Activated naive CD4-positive, alpha-beta T cell treated with anti-CD3 and anti-CD28 coated beads for 36 hours (primary cell): ENCODE measurements around the gene NMT1. TPM values are rescaled to one million over a fixed set of nuclear protein-coding genes. Genes with fewer than 3 reads are reported as not detected.

Experiments
- microRNA-seq: library from miRNA; unstranded; fragments of <30 nt; microRNA quantifications from one replicate; pipeline ENCODE4 v1.2.0, GENCODE V29; 2022; ENCODE audit warnings: borderline microRNAs expressed, borderline replicate concordance
- total RNA-seq, 2 experiments: library from RNA; stranded (reverse); gene quantifications; one replicate each; pipeline ENCODE4 v1.2.3, GENCODE V29; 2021

Gene NMT1
- total RNA-seq, 2 experiments from 2014 or later = 234 to 235 TPM

Small RNA genes lying within 50 kb of the gene (microRNA-seq; reads per million reads assigned to microRNA genes)
- gene MIR6784 = not detected

Other genes starting within 250 kb of the NMT1 start
- gene GJC1, start 231.0 kb upstream of the NMT1 start, total RNA-seq = 1 to 10 TPM; 2.5 TPM
- gene HIGD1B, start 213.4 kb upstream of the NMT1 start, total RNA-seq = not detected
- 100 to 1,000 TPM; 170 to 176 TPM for gene EFTUD2, start 161.9 kb upstream of the NMT1 start, total RNA-seq
- not detected for gene GFAP, start 145.8 kb upstream of the NMT1 start, total RNA-seq
- gene KIF18B, start 113.5 kb upstream of the NMT1 start, total RNA-seq = 10 to 100 TPM; 54.9 to 55.4 TPM
- under 1 TPM; 0.36 to 0.40 TPM for gene C1QL1, start 93.0 kb upstream of the NMT1 start, total RNA-seq
- gene DCAKD, start 9.7 kb upstream of the NMT1 start, total RNA-seq = 10 to 100 TPM; 38.1 to 38.9 TPM
- 1 to 10 TPM; 2.4 TPM for gene PLCD3, start 71.2 kb downstream of the NMT1 start, total RNA-seq
- gene ACBD4, start 74.4 kb downstream of the NMT1 start, total RNA-seq = 10 to 100 TPM; 12.3 to 12.7 TPM
- gene HEXIM1, start 87.2 kb downstream of the NMT1 start, total RNA-seq = 10 to 100 TPM; 24.3 to 24.7 TPM
- 1 to 10 TPM; 3.5 TPM for gene HEXIM2, start 100.6 kb downstream of the NMT1 start, total RNA-seq
- gene FMNL1, start 160.6 kb downstream of the NMT1 start, total RNA-seq = 100 to 1,000 TPM; 228 to 242 TPM
- gene SPATA32, start 200.8 kb downstream of the NMT1 start, total RNA-seq = under 1 TPM in 1 of 2 experiments, not detected in 1; 0.12 TPM